Right ventricle myocardium superior (tissue), 1 donor: ENCODE measurements around the gene PLXNA4. TPM values are rescaled to one million over a fixed set of nuclear protein-coding genes. Genes with fewer than 3 reads are reported as not detected.

Experiments
- ATAC-seq: fragments of 200-7000 bp; cut with Tn5 transposase; one replicate; pipeline ENCODE4 v1.9.1; 2020; ENCODE audit warnings: mild to moderate bottlenecking; ENCODE audit not compliant: poor library complexity
- DNase-seq: peaks from one replicate; pipeline ENCODE4 v3.0.0-alpha.2; 2020
- intact Hi-C: fragments of 100-400 bp; cut with DNase I; formaldehyde crosslinking; loops from one replicate; pipeline ENCODE4 v1.11.2; 2022
- total RNA-seq: library from RNA; stranded (reverse); fragmentation: NEBNext Ultra II Directional; extraction: Animal tissue kit (Norgen Biotek cat#: 25700); gene quantifications from one replicate; pipeline ENCODE4 v1.2.1, GENCODE V29; 2021
- donor health status: DM: no; HTN: yes; CAD: no; lungs with severe emphysema.

PLXNA4 gene
- total RNA-seq, 1 donor from 2014 or later, result 17.3 TPM

- DNase-seq (no peak), ATAC-seq (no peak)
- intact Hi-C loops, result no loop called here
Observed at GRCh38 chr7:132243463-132243862, 332.8 kb downstream of the PLXNA4 start.

- intact Hi-C loops, result no loop called here
- ATAC-seq, result no peak
- no peak for DNase-seq
Observed at GRCh38 chr7:132243051-132243450, 333.2 kb downstream of the PLXNA4 start.

- intact Hi-C loops, result no loop called here
- DNase-seq (no peak), ATAC-seq (no peak)
Observed at GRCh38 chr7:132242192-132242812, 334.0 kb downstream of the PLXNA4 start.

- no peak for DNase-seq
- ATAC-seq, result no peak
- intact Hi-C loops, result no loop called here
Observed at GRCh38 chr7:132240821-132241422, 335.3 kb downstream of the PLXNA4 start.

- intact Hi-C loops, result no loop called here
- DNase-seq, result no peak
- no peak for ATAC-seq
Observed at GRCh38 chr7:132240262-132240661, 336.0 kb downstream of the PLXNA4 start.

GRCh38 chr7:132239422-132239994 lies 336.8 kb downstream of the PLXNA4 start:
- DNase-seq, result no peak
- ATAC-seq, result no peak
- intact Hi-C loops, result no loop called here

GRCh38 chr7:132234711-132235110 lies 341.6 kb downstream of the PLXNA4 start:
- no peak for ATAC-seq
- intact Hi-C loops, result no loop called here

GRCh38 chr7:132232406-132232805 lies 343.9 kb downstream of the PLXNA4 start:
- intact Hi-C loops, result no loop called here

More at GRCh38 chr7:132234711-132235110, 341.6 kb downstream of the PLXNA4 start:
- DNase-seq, result no peak

GRCh38 chr7:132230462-132230861 lies 345.8 kb downstream of the PLXNA4 start:
- no peak for ATAC-seq
- intact Hi-C loops, result no loop called here
- no peak for DNase-seq

More at GRCh38 chr7:132232406-132232805, 343.9 kb downstream of the PLXNA4 start:
- DNase-seq (no peak), ATAC-seq (no peak)

GRCh38 chr7:132228240-132228639 lies 348.0 kb downstream of the PLXNA4 start:
- no peak for DNase-seq
- intact Hi-C loops, result no loop called here
- ATAC-seq, result no peak

GRCh38 chr7:132226957-132227290 lies 349.3 kb downstream of the PLXNA4 start:
- DNase-seq (no peak), ATAC-seq (no peak)
- intact Hi-C loops, result no loop called here

GRCh38 chr7:132226046-132226956 lies 350.0 kb downstream of the PLXNA4 start:
- intact Hi-C loops, result no loop called here
- DNase-seq, result no peak
- ATAC-seq, result no peak

- peak; percentile 83 for ATAC-seq
- DNase-seq, result no peak
Observed at GRCh38 chr7:132225216-132226030, 350.8 kb downstream of the PLXNA4 start.

GRCh38 chr7:132221356-132221755 lies 354.9 kb downstream of the PLXNA4 start:
- intact Hi-C loops, result no loop called here
- DNase-seq, result no peak
- ATAC-seq, result no peak

More at GRCh38 chr7:132225216-132226030, 350.8 kb downstream of the PLXNA4 start:
- intact Hi-C loops, result no loop called here

- intact Hi-C loops, result no loop called here
- ATAC-seq (no peak), DNase-seq (no peak)
Observed at GRCh38 chr7:132220060-132220459, 356.2 kb downstream of the PLXNA4 start.

GRCh38 chr7:132218876-132219275 lies 357.4 kb downstream of the PLXNA4 start:
- intact Hi-C loops, result no loop called here
- no peak for ATAC-seq
- DNase-seq, result no peak

GRCh38 chr7:132216847-132217525 lies 359.3 kb downstream of the PLXNA4 start:
- intact Hi-C loops, result no loop called here
- ATAC-seq, result no peak
- no peak for DNase-seq

GRCh38 chr7:132214452-132214851 lies 361.8 kb downstream of the PLXNA4 start:
- DNase-seq (no peak), ATAC-seq (no peak)
- intact Hi-C loops, result no loop called here
